Activated CD4-positive, alpha-beta T cell treated with anti-CD3 and anti-CD28 coated beads, Interleukin-2, amount 10 ng/mL, durations not matched to agents 7 days and 5 days (primary cell): ENCODE data around the gene CUBN. TPM values are rescaled to one million over a fixed set of nuclear protein-coding genes. Genes with fewer than 3 reads are reported as not detected.

Experiments
- CTCF ChIA-PET: fragments of 350-600 bp; sonication (Branson Sonifier 250); formaldehyde crosslinking; loops from one replicate; lab custom pipeline; 2021; ENCODE audit warnings: antibody characterized with exemption; lab: Charles Lee
- POLR2A ChIA-PET: fragments of 350-600 bp; sonication (Branson Sonifier 250); formaldehyde crosslinking; loops from one replicate; lab custom pipeline; 2021; ENCODE audit warnings: antibody characterized with exemption; lab: Charles Lee
- DNase-seq: peaks from one replicate; pipeline ENCODE4 v3.0.0-alpha.2; 2020
- H3K27ac Mint-ChIP-seq: one replicate; pipeline ENCODE4 v1.8.0; 2021; ENCODE audit warnings: mild to moderate bottlenecking, moderate library complexity, mixed read lengths
- H3K27me3 Mint-ChIP-seq: one replicate; pipeline ENCODE4 v1.8.0; 2021; ENCODE audit warnings: mixed read lengths
- H3K36me3 Mint-ChIP-seq: one replicate; pipeline ENCODE4 v1.8.0; 2021; ENCODE audit warnings: low read depth, mixed read lengths
- H3K4me1 Mint-ChIP-seq: one replicate; pipeline ENCODE4 v1.8.0; 2021; ENCODE audit warnings: mixed read lengths
- H3K4me3 Mint-ChIP-seq: one replicate; pipeline ENCODE4 v1.8.0; 2021; ENCODE audit warnings: mild to moderate bottlenecking, moderate library complexity, mixed read lengths
- H3K9me3 Mint-ChIP-seq: one replicate; pipeline ENCODE4 v1.8.0; 2021; ENCODE audit warnings: mixed read lengths
- total RNA-seq, 2 experiments: library from RNA; stranded (reverse); gene quantifications; one replicate each; pipeline ENCODE4 v1.2.3, GENCODE V29; 2021

CUBN gene
- total RNA-seq, 2 experiments from 2014 or later: 2.4 to 2.5 TPM

- POLR2A ChIA-PET: interaction anchor here (0.6 kb wide), 1 partner anchor 85 kb away, joined by 3 read pairs; no protein-coding TSS in a partner anchor
- CTCF ChIA-PET: interaction anchor here (1.1 kb wide), 1 partner anchor 307 kb away, joined by 3 read pairs; no protein-coding TSS in a partner anchor
- H3K36me3 Mint-ChIP-seq: no peaks in the 10 kb centered on the region
Observed at GRCh38 chr10:16904639-16905061, 225.0 kb downstream of the CUBN start.

GRCh38 chr10:16904049-16904448, 225.6 kb downstream of the CUBN start:
- DNase-seq: no peak
- Mint-ChIP-seq H3K36me3 (no peaks in the 10 kb centered on the region), H3K27ac (no peak overlapping the region), H3K4me3 (no peak overlapping the region), H3K27me3 (no peaks in the 10 kb centered on the region), H3K4me1 (peaks cover 10% of the 10 kb centered on the region), H3K9me3 (no peaks in the 10 kb centered on the region)
- POLR2A ChIA-PET: interaction anchor here (0.6 kb wide), 1 partner anchor 84 kb away, joined by 3 read pairs; no protein-coding TSS in a partner anchor
- CTCF ChIA-PET: interaction anchor here (1.1 kb wide), 1 partner anchor 307 kb away, joined by 3 read pairs; no protein-coding TSS in a partner anchor

More at GRCh38 chr10:16904639-16905061, 225.0 kb downstream of the CUBN start:
- H3K4me1 Mint-ChIP-seq: peaks cover 10% of the 10 kb centered on the region
- H3K4me3 Mint-ChIP-seq: no peak overlapping the region
- no peak for DNase-seq
- no peaks in the 10 kb centered on the region for H3K9me3 Mint-ChIP-seq
- no peaks in the 10 kb centered on the region for H3K27me3 Mint-ChIP-seq
- no peak overlapping the region for H3K27ac Mint-ChIP-seq

- Mint-ChIP-seq H3K36me3 (no peaks in the 10 kb centered on the region), H3K27me3 (no peaks in the 10 kb centered on the region), H3K4me1 (peaks cover 10% of the 10 kb centered on the region), H3K9me3 (no peaks in the 10 kb centered on the region), H3K27ac (peak overlapping the region; percentile 43), H3K4me3 (no peak overlapping the region)
- peak; percentile 58 for DNase-seq
- CTCF ChIA-PET: no interaction called here
- POLR2A ChIA-PET: no interaction called here
Observed at GRCh38 chr10:16902606-16903005, 227.0 kb downstream of the CUBN start.

GRCh38 chr10:16901106-16901505, 228.5 kb downstream of the CUBN start:
- no peaks in the 10 kb centered on the region for H3K9me3 Mint-ChIP-seq
- H3K4me3 Mint-ChIP-seq: no peak overlapping the region
- H3K27ac Mint-ChIP-seq: no peak overlapping the region
- H3K4me1 Mint-ChIP-seq: peaks cover 10% of the 10 kb centered on the region
- H3K27me3 Mint-ChIP-seq: no peaks in the 10 kb centered on the region
- ChIA-PET CTCF (interaction anchor here (0.7 kb wide), 1 partner anchor 684 kb away, joined by 3 read pairs; no protein-coding TSS in a partner anchor), POLR2A (no interaction called here)
- H3K36me3 Mint-ChIP-seq: no peaks in the 10 kb centered on the region
- DNase-seq: no peak

- Mint-ChIP-seq H3K36me3 (peaks cover 3% of the 10 kb centered on the region), H3K27ac (no peak overlapping the region), H3K4me3 (no peak overlapping the region), H3K4me1 (peaks cover 1% of the 10 kb centered on the region), H3K9me3 (peaks cover 6% of the 10 kb centered on the region), H3K27me3 (peaks cover 1% of the 10 kb centered on the region)
- ChIA-PET POLR2A (no interaction called here), CTCF (no interaction called here)
- no peak for DNase-seq
Observed at GRCh38 chr10:16896993-16897392, 232.6 kb downstream of the CUBN start.

- H3K9me3 Mint-ChIP-seq: peaks cover 6% of the 10 kb centered on the region
- POLR2A ChIA-PET: no interaction called here
Observed at GRCh38 chr10:16894821-16895220, 234.8 kb downstream of the CUBN start.

GRCh38 chr10:16893664-16894063, 235.9 kb downstream of the CUBN start:
- Mint-ChIP-seq H3K9me3 (peaks cover 6% of the 10 kb centered on the region), H3K36me3 (peaks cover 3% of the 10 kb centered on the region), H3K4me1 (peaks cover 13% of the 10 kb centered on the region), H3K27me3 (peaks cover 1% of the 10 kb centered on the region), H3K27ac (no peak overlapping the region), H3K4me3 (no peak overlapping the region)
- POLR2A ChIA-PET: no interaction called here
- DNase-seq: no peak
- CTCF ChIA-PET: no interaction called here

More at GRCh38 chr10:16894821-16895220, 234.8 kb downstream of the CUBN start:
- H3K27ac Mint-ChIP-seq: no peak overlapping the region
- CTCF ChIA-PET: interaction anchor here (0.6 kb wide), 1 partner anchor 12 kb away, joined by 3 read pairs; no protein-coding TSS in a partner anchor
- DNase-seq: no peak
- peaks cover 1% of the 10 kb centered on the region for H3K27me3 Mint-ChIP-seq
- no peak overlapping the region for H3K4me3 Mint-ChIP-seq
- H3K36me3 Mint-ChIP-seq: peaks cover 3% of the 10 kb centered on the region
- H3K4me1 Mint-ChIP-seq: peaks cover 13% of the 10 kb centered on the region

- Mint-ChIP-seq H3K36me3 (peaks cover 3% of the 10 kb centered on the region), H3K4me1 (peaks cover 13% of the 10 kb centered on the region), H3K27me3 (peaks cover 1% of the 10 kb centered on the region), H3K4me3 (peak overlapping the region; percentile 33), H3K27ac (peak overlapping the region; percentile 7), H3K9me3 (peaks cover 6% of the 10 kb centered on the region)
- DNase-seq: peak; percentile 39
- CTCF ChIA-PET: interaction anchor here (0.6 to 1.2 kb wide), 3 partner anchors 31 to 381 kb away, joined by 3 to 4 read pairs (median 3); partner anchors contain the start of gene VIM
- POLR2A ChIA-PET: no interaction called here
Observed at GRCh38 chr10:16891375-16892313, 238.0 kb downstream of the CUBN start.

- Mint-ChIP-seq H3K4me3 (no peak overlapping the region), H3K36me3 (peaks cover 2% of the 10 kb centered on the region), H3K4me1 (peaks cover 13% of the 10 kb centered on the region), H3K27me3 (peaks cover 1% of the 10 kb centered on the region), H3K9me3 (peaks cover 6% of the 10 kb centered on the region), H3K27ac (no peak overlapping the region)
- POLR2A ChIA-PET: no interaction called here
- DNase-seq: no peak
- CTCF ChIA-PET: interaction anchor here (0.9 to 1.2 kb wide), 3 partner anchors 30 to 338 kb away, joined by 3 to 4 read pairs (median 3); partner anchors contain the start of gene VIM
Observed at GRCh38 chr10:16890691-16891090, 238.9 kb downstream of the CUBN start.

GRCh38 chr10:16887565-16887964, 242.0 kb downstream of the CUBN start:
- Mint-ChIP-seq H3K27me3 (no peaks in the 10 kb centered on the region), H3K36me3 (no peaks in the 10 kb centered on the region), H3K27ac (no peak overlapping the region), H3K9me3 (no peaks in the 10 kb centered on the region), H3K4me1 (peaks cover 13% of the 10 kb centered on the region), H3K4me3 (no peak overlapping the region)
- CTCF ChIA-PET: no interaction called here
- POLR2A ChIA-PET: no interaction called here
- no peak for DNase-seq

- peaks cover 2% of the 10 kb centered on the region for H3K4me1 Mint-ChIP-seq
- H3K4me3 Mint-ChIP-seq: no peak overlapping the region
- no peak overlapping the region for H3K27ac Mint-ChIP-seq
- no peak for DNase-seq
- H3K9me3 Mint-ChIP-seq: no peaks in the 10 kb centered on the region
- POLR2A ChIA-PET: no interaction called here
- H3K36me3 Mint-ChIP-seq: no peaks in the 10 kb centered on the region
- no peaks in the 10 kb centered on the region for H3K27me3 Mint-ChIP-seq
- CTCF ChIA-PET: no interaction called here
Observed at GRCh38 chr10:16886031-16886430, 243.6 kb downstream of the CUBN start.

- POLR2A ChIA-PET: no interaction called here
- no peak for DNase-seq
- H3K27me3 Mint-ChIP-seq: no peaks in the 10 kb centered on the region
- CTCF ChIA-PET: no interaction called here
- no peak overlapping the region for H3K4me3 Mint-ChIP-seq
- no peaks in the 10 kb centered on the region for H3K36me3 Mint-ChIP-seq
- no peaks in the 10 kb centered on the region for H3K4me1 Mint-ChIP-seq
- H3K27ac Mint-ChIP-seq: no peak overlapping the region
- peaks cover 3% of the 10 kb centered on the region for H3K9me3 Mint-ChIP-seq
Observed at GRCh38 chr10:16884497-16884896, 245.1 kb downstream of the CUBN start.

- Mint-ChIP-seq H3K27me3 (no peaks in the 10 kb centered on the region), H3K27ac (no peak overlapping the region), H3K4me1 (no peaks in the 10 kb centered on the region), H3K36me3 (no peaks in the 10 kb centered on the region), H3K4me3 (no peak overlapping the region), H3K9me3 (peaks cover 4% of the 10 kb centered on the region)
- ChIA-PET POLR2A (no interaction called here), CTCF (no interaction called here)
- DNase-seq: no peak
Observed at GRCh38 chr10:16883084-16883483, 246.5 kb downstream of the CUBN start.
